NT2/D1 (cell line): ENCODE data around the gene SORBS2.

Source experiments
- DNase-seq: peaks from one replicate; pipeline ENCODE4 v3.0.0-alpha.2; 2011; ENCODE audit warnings: low read depth, low spot score
- H3K27me3 ChIP-seq: 2 replicates; pipeline ENCODE4 v1.6.0; 2011; ENCODE audit warnings: mild to moderate bottlenecking; ENCODE audit not compliant: insufficient read length, insufficient read depth
- H3K36me3 ChIP-seq: 2 replicates; pipeline ENCODE4 v1.6.1; 2011; ENCODE audit warnings: mild to moderate bottlenecking, low read length, mixed read lengths; ENCODE audit not compliant: insufficient read depth, insufficient read length
- H3K4me1 ChIP-seq: 2 replicates; pipeline ENCODE4 v1.5.1; 2011; ENCODE audit not compliant: insufficient read depth, insufficient read length
- H3K4me3 ChIP-seq: 2 replicates; pipeline ENCODE4 v1.5.1; 2011; ENCODE audit warnings: low read depth; ENCODE audit not compliant: insufficient read length
- H3K9ac ChIP-seq: 2 replicates; pipeline ENCODE4 v1.6.0; 2011; ENCODE audit warnings: low read depth; ENCODE audit not compliant: insufficient read length
- H3K9me3 ChIP-seq: 2 replicates; pipeline ENCODE4 v1.5.1; 2011; ENCODE audit warnings: mild to moderate bottlenecking, low read length; ENCODE audit not compliant: insufficient read depth
- SUZ12 ChIP-seq: IDR thresholded peaks from 2 replicates; pipeline ENCODE4 v1.6.1; 2011; ENCODE audit not compliant: insufficient read length, insufficient read depth; ENCODE audit errors: extremely low read depth
- YY1 ChIP-seq: IDR thresholded peaks from 2 replicates; pipeline ENCODE4 v1.6.1; 2011; ENCODE audit not compliant: insufficient read length, insufficient read depth
- ZNF274 ChIP-seq: IDR thresholded peaks from 2 replicates; pipeline ENCODE4 v1.6.1; 2011; ENCODE audit warnings: mild to moderate bottlenecking, low read depth, low read length

SORBS2 gene

DNA sequence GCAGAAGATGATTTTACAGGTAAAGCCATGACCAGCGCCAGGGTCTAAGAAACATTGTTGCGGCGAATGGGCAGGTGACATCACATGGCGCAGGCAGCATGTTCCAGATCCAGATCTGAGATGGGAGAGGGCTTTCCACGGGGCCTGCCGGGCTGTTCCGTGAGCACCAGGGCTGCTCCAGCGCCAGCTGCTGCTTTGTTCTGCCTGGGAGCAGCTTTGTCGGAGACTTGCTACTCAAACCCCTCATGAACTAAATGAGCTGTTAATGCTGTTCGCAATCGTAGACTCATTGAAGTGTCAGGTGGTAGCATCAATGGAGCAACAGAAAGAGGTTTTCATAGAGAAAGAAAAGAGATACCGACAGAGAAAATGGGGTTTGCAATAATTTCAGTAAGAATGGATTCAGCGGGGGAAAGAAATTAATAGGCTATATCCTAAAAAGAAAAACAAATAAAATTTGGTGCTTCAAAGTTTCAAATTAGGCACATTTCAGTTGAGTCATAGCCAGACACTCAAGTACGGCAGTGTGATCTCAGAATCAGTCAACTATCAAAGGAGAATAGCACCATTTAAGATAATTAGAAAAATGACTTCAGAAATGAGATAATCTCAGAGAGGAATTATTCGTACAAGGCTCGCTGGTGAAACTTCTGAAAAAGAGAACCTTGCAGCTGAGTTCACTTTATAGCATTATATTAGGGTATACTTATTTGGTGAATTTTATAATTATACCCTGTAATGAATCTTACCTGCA is 23.9 kb downstream of the SORBS2 start:
- Histone ChIP-seq H3K9ac (no peak overlapping the region), H3K36me3 (no peaks in the 10 kb centered on the region), H3K27me3 (no peaks in the 10 kb centered on the region), H3K4me3 (no peak overlapping the region), H3K9me3 (no peaks in the 10 kb centered on the region), H3K4me1 (no peaks in the 10 kb centered on the region)
- TF ChIP-seq SUZ12 (no peak), ZNF274 (no peak), YY1 (no peak)
- DNase-seq, result no peak

DNA sequence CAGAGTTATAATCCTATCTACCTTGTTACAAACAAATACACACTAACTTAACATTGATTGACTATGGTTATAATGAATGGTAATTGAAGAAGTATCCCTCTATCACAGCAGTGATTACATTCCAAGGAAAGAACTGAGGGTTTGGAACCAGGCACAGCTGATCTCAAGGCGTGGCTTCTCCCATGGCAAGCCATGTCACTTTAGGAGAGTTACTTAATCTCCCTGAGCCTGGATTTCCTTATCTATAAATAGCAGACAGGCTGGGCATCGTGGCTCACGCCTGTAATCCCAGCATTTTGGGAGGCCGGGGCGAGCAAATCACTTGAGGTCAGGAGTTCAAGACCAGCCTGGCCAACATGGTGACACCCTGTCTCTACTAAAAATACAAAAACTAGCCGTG is 25.6 kb downstream of the SORBS2 start:
- no peak overlapping the region for H3K9ac ChIP-seq
- TF ChIP-seq ZNF274 (no peak), YY1 (no peak), SUZ12 (no peak)
- DNase-seq, result no peak

GRCh38 chr4:185783574-185783973 is 28.4 kb downstream of the SORBS2 start:
- no peaks in the 10 kb centered on the region for H3K36me3 ChIP-seq
- H3K4me3 ChIP-seq, result no peak overlapping the region
- no peak overlapping the region for H3K9ac ChIP-seq
- no peaks in the 10 kb centered on the region for H3K4me1 ChIP-seq
- no peaks in the 10 kb centered on the region for H3K27me3 ChIP-seq
- no peaks in the 10 kb centered on the region for H3K9me3 ChIP-seq
- DNase-seq, result no peak
- TF ChIP-seq ZNF274 (no peak), YY1 (no peak), SUZ12 (no peak)

More for the DNA sequence above, 25.6 kb downstream of the SORBS2 start:
- no peaks in the 10 kb centered on the region for H3K9me3 ChIP-seq
- H3K27me3 ChIP-seq, result no peaks in the 10 kb centered on the region
- H3K36me3 ChIP-seq, result no peaks in the 10 kb centered on the region
- no peak overlapping the region for H3K4me3 ChIP-seq
- no peaks in the 10 kb centered on the region for H3K4me1 ChIP-seq

GRCh38 chr4:185782523-185782922 is 29.5 kb downstream of the SORBS2 start:
- Histone ChIP-seq H3K36me3 (no peaks in the 10 kb centered on the region), H3K4me3 (no peak overlapping the region), H3K4me1 (no peaks in the 10 kb centered on the region), H3K9me3 (no peaks in the 10 kb centered on the region), H3K9ac (no peak overlapping the region), H3K27me3 (no peaks in the 10 kb centered on the region)
- DNase-seq, result no peak
- TF ChIP-seq YY1 (no peak), SUZ12 (no peak), ZNF274 (no peak)

DNA sequence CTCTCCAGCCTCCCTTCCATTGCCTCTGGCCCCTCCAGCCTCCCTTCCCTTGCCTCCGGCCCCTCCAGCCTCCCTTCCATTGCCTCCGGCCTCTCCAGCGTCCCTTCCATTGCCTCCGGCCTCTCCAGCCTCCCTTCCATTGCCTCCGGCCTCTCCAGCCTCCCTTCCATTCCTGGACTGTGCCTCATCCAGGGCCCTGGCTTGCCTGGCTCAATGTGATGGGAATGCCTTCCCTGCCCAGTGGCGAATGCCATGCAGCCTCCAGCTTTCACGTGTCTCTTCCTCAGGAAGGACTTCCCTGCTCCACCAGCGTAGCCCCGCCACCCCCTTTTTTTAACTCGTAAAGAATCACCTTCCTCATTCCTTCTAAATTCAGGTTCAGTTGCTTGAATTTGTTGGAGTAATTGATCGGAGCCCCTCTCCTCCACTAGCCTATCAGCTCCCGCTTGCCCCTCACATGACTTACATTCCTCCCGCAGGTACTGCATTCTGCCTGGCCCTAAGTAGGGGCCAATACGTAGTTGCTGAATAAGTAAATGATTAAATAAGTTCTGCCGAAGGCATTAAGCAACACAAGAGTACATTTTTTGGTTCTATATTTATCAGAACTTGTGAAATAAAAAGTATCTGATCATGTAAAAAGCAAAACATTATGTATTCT is 30.3 kb downstream of the SORBS2 start:
- Histone ChIP-seq H3K4me3 (no peak overlapping the region), H3K27me3 (no peaks in the 10 kb centered on the region), H3K9me3 (no peaks in the 10 kb centered on the region), H3K4me1 (no peaks in the 10 kb centered on the region), H3K9ac (no peak overlapping the region), H3K36me3 (no peaks in the 10 kb centered on the region)
- no peak for DNase-seq
- no peak for TF ChIP-seq SUZ12

DNA sequence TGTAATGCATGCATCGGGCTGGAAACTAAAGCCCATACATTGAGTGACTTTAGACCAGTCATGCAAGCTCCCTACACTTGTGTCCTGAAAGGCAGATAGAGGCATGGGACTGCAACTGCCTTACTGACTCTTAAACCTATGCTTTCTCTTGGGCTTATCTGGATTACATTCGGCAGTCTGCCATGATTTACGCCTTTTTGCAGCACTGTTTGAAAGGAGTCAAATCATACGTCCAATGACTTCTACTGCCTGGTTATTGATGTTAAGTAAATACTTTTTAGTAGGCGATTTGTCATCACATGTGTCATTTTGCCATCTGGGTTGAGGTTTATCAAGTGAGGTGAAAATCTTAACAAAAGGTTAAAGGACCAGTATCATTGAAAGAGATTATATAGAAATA is 31.5 kb downstream of the SORBS2 start:
- Histone ChIP-seq H3K9me3 (no peaks in the 10 kb centered on the region), H3K4me1 (no peaks in the 10 kb centered on the region), H3K4me3 (no peak overlapping the region), H3K36me3 (no peaks in the 10 kb centered on the region), H3K9ac (no peak overlapping the region), H3K27me3 (no peaks in the 10 kb centered on the region)
- no peak for DNase-seq
- no peak for TF ChIP-seq YY1
- no peak for TF ChIP-seq ZNF274
- no peak for TF ChIP-seq SUZ12

GRCh38 chr4:185779517-185779916 is 32.5 kb downstream of the SORBS2 start:
- H3K4me1 ChIP-seq, result no peaks in the 10 kb centered on the region
- no peak overlapping the region for H3K4me3 ChIP-seq
- no peak for DNase-seq
- no peaks in the 10 kb centered on the region for H3K36me3 ChIP-seq
- H3K27me3 ChIP-seq, result no peaks in the 10 kb centered on the region
- H3K9me3 ChIP-seq, result no peaks in the 10 kb centered on the region
- no peak for TF ChIP-seq ZNF274
- no peak overlapping the region for H3K9ac ChIP-seq

- H3K4me1 ChIP-seq, result no peaks in the 10 kb centered on the region
Observed at GRCh38 chr4:185778307-185778706, 33.7 kb downstream of the SORBS2 start.

More at GRCh38 chr4:185778307-185778706, 33.7 kb downstream of the SORBS2 start:
- no peak for DNase-seq
- H3K9me3 ChIP-seq, result no peaks in the 10 kb centered on the region
- no peak overlapping the region for H3K4me3 ChIP-seq
- no peaks in the 10 kb centered on the region for H3K36me3 ChIP-seq
- H3K9ac ChIP-seq, result no peak overlapping the region
- no peaks in the 10 kb centered on the region for H3K27me3 ChIP-seq
- no peak for TF ChIP-seq YY1
- TF ChIP-seq ZNF274, result no peak
- no peak for TF ChIP-seq SUZ12
